PC-3 (cell line): Measurements from ENCODE around the gene DHH. TPM values are rescaled to one million over a fixed set of nuclear protein-coding genes. Genes with fewer than 3 reads are reported as not detected.

Experiments used
- ATAC-seq: fragments of 200-7000 bp; cut with Tn5 transposase; 2 replicates; pipeline ENCODE4 v1.9.1; 2020; ENCODE audit warnings: mild to moderate bottlenecking, moderate library complexity
- BruUV-seq: library from RNA; stranded (reverse); fragments of 400-500 nt; replicated peaks from 2 replicates; lab custom pipeline; 2021; lab: Mats Ljungman, UMichigan
- CTCF ChIA-PET: fragments of 300-600 bp; sonication (Branson Sonifier 250); formaldehyde crosslinking; loops from one replicate; lab custom pipeline; 2022; ENCODE audit warnings: antibody characterized with exemption; lab: Charles Lee
- POLR2A ChIA-PET: fragments of 300-600 bp; sonication (Branson Sonifier 250); formaldehyde crosslinking; loops from one replicate; lab custom pipeline; 2022; ENCODE audit warnings: antibody characterized with exemption; ENCODE audit not compliant: unreplicated experiment; lab: Charles Lee
- DNase-seq: peaks from one replicate; pipeline ENCODE4 v3.0.0-alpha.2; 2015
- H2AFZ ChIP-seq: fragments of 300-600 bp; sonication (generic); 2 replicates; pipeline ENCODE4 v1.6.0; 2016; ENCODE audit warnings: antibody characterized with exemption, low read length
- H3F3A ChIP-seq: fragments of 300-600 bp; sonication (generic); one replicate; pipeline ENCODE4 v1.6.0; 2017; ENCODE audit warnings: antibody characterized with exemption, low read length, control low read depth, mild to moderate bottlenecking; ENCODE audit not compliant: unreplicated experiment
- H3K27ac ChIP-seq: fragments of 300-600 bp; sonication (generic); 2 replicates; pipeline ENCODE4 v1.5.1; 2016; ENCODE audit warnings: mild to moderate bottlenecking, low read length
- H3K27me3 ChIP-seq: fragments of 300-600 bp; sonication (generic); 2 replicates; pipeline ENCODE4 v1.6.1; 2016; ENCODE audit warnings: low read length, mixed read lengths
- H3K36me3 ChIP-seq: fragments of 300-600 bp; sonication (generic); 2 replicates; pipeline ENCODE4 v1.6.1; 2016; ENCODE audit warnings: low read depth, mixed run types, low read length, mixed read lengths
- H3K4me1 ChIP-seq: fragments of 300-600 bp; sonication (generic); 2 replicates; pipeline ENCODE4 v1.5.1; 2016; ENCODE audit warnings: low read length; ENCODE audit not compliant: insufficient read depth
- H3K4me2 ChIP-seq: fragments of 300-600 bp; sonication (generic); 2 replicates; pipeline ENCODE4 v1.6.0; 2016; ENCODE audit warnings: low read length
- H3K4me3 ChIP-seq: fragments of 300-600 bp; sonication (generic); 2 replicates; pipeline ENCODE4 v1.5.1; 2016; ENCODE audit warnings: mild to moderate bottlenecking, low read length, mixed read lengths
- H3K79me2 ChIP-seq: fragments of 300-600 bp; sonication (generic); 2 replicates; pipeline ENCODE4 v1.6.1; 2017; ENCODE audit warnings: low read length, mixed read lengths
- H3K9ac ChIP-seq: fragments of 300-600 bp; sonication (generic); 2 replicates; pipeline ENCODE4 v1.6.0; 2016; ENCODE audit warnings: mild to moderate bottlenecking, low read length
- H3K9me2 ChIP-seq: fragments of 300-600 bp; sonication (generic); replicated peaks from 2 replicates; pipeline ENCODE4 v1.6.1; 2016; ENCODE audit warnings: mixed run types, low read length, mixed read lengths
- H3K9me3 ChIP-seq: fragments of 300-600 bp; sonication (generic); 2 replicates; pipeline ENCODE4 v1.6.1; 2016; ENCODE audit warnings: low read length, mixed read lengths
- H4K20me1 ChIP-seq: fragments of 300-600 bp; sonication (generic); 2 replicates; pipeline ENCODE4 v1.6.1; 2016; ENCODE audit warnings: low read length, mixed read lengths
- CTCF ChIP-seq: fragments of 300-600 bp; sonication (generic); conservative IDR thresholded peaks from 2 replicates; pipeline ENCODE4 v1.5.1; 2017; ENCODE audit warnings: antibody characterized with exemption, low read depth, mild to moderate bottlenecking, low read length
- EZH2 ChIP-seq: fragments of 300-600 bp; sonication (generic); IDR thresholded peaks from one replicate; pipeline ENCODE4 v1.6.1; 2017; ENCODE audit warnings: antibody characterized with exemption, mild to moderate bottlenecking, low read length; ENCODE audit not compliant: unreplicated experiment
- EZH2phosphoT487 ChIP-seq: fragments of 300-600 bp; sonication (generic); IDR thresholded peaks from 2 replicates; pipeline ENCODE4 v1.6.1; 2018; ENCODE audit warnings: mild to moderate bottlenecking, antibody characterized with exemption, low read length, borderline replicate concordance
- intact Hi-C: fragments of 100-400 bp; cut with micrococcal nuclease; formaldehyde crosslinking; loops from 2 replicates; pipeline ENCODE4 v1.9.0; 2023
- total RNA-seq: library from RNA; depleted of rRNA; stranded (reverse); fragments of >200 nt; gene quantifications from 2 replicates; pipeline ENCODE4 v1.2.3, GENCODE V29; 2014

Gene DHH
- total RNA-seq, 1 experiment from 2014 or later, result 0.04 TPM

- Histone ChIP-seq H3K4me3 (no peak overlapping the region), H3K27me3 (no peaks in the 10 kb centered on the region), H3K36me3 (peaks cover 21% of the 10 kb centered on the region), H3F3A (peaks cover 4% of the 10 kb centered on the region), H3K27ac (no peak overlapping the region), H3K9me2 (no peaks in the 10 kb centered on the region), H3K9me3 (no peaks in the 10 kb centered on the region), H3K4me1 (peaks cover 31% of the 10 kb centered on the region), H2AFZ (no peak overlapping the region), H3K4me2 (peak overlapping the region; percentile 97; the same call in 1 of the 2 replicates), H3K79me2 (peaks cover 50% of the 10 kb centered on the region), H4K20me1 (peaks cover 15% of the 10 kb centered on the region), H3K9ac (no peak overlapping the region)
- ATAC-seq (no peak), DNase-seq (no peak)
- ChIA-PET CTCF (no interaction called here), POLR2A (no interaction called here)
- intact Hi-C loops, result no loop called here
- BruUV-seq, result no TSS peak
- TF ChIP-seq EZH2phosphoT487 (no peak), EZH2 (no peak), CTCF (no peak)
Measured at GRCh38 chr12:49133590-49133989, 39.0 kb upstream of the DHH start.

DNA sequence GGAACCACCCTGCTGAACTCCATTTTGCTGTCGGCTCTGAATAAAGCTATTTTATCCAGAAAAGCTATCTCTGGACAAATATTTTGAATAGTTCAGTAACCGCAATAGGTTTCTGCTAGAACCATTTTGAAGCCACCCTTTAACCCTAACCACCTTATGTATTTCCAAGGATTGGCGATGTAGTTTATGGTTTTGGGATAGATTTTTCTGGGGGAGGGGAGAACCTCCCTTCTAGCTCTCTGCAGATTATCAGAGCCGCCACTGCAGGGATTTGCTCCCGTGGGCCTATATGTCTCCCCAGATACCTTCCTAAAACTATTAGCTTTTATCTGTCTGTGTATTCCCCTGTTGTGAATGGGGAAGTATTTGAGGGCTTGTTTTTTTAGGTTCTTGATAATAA lies 38.4 kb upstream of the DHH start:
- Histone ChIP-seq H3K9me2 (no peaks in the 10 kb centered on the region), H3K9me3 (no peaks in the 10 kb centered on the region), H3K9ac (peak overlapping the region; percentile 23; the same call in 1 of the 2 replicates), H3K4me3 (peak overlapping the region; percentile 84), H3K4me1 (peaks cover 31% of the 10 kb centered on the region), H3K27ac (no peak overlapping the region), H4K20me1 (peaks cover 15% of the 10 kb centered on the region), H3K36me3 (peaks cover 22% of the 10 kb centered on the region), H3K27me3 (no peaks in the 10 kb centered on the region), H3K4me2 (peak overlapping the region; percentile 97), H3F3A (peaks cover 4% of the 10 kb centered on the region), H3K79me2 (peaks cover 50% of the 10 kb centered on the region), H2AFZ (peak overlapping the region; percentile 95; the same call in 1 of the 2 replicates)
- no peak for DNase-seq
- no peak for ATAC-seq
- BruUV-seq, result no TSS peak
- POLR2A ChIA-PET, result no interaction called here
- TF ChIP-seq EZH2 (no peak), CTCF (no peak), EZH2phosphoT487 (no peak)
- intact Hi-C loops, result no loop called here
- CTCF ChIA-PET, result interaction anchor here (1.0 kb wide), 1 partner anchor 102 kb away, joined by 3 read pairs; no protein-coding TSS in a partner anchor

DNA sequence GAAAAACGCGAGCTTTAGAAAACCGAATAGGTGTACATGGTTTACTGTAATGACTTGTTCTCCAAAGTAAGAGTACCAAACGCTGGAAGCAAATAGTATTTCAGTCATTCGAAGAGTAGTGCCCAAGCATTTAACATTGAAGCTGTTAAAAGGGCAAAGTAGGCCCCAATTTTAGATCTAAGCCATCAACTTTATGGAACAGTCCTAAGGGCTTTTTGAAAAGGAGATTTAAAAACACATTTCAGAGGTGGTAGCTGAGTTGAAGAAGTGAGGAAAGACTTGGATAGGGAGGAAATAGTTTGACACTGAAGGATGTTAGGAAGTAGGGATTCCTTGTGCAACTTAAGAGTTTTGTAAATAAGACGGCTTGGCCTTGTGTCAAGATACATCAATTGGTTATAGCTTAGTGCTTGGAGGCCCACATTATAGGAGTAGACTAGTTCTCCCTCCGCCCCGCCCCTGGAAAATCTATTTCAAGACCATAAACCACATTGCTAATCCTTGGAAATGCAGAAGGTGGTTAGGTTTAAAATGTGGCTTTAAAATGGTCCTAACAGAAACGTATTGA lies 37.4 kb upstream of the DHH start:
- H3K9ac ChIP-seq, result peak overlapping the region; percentile 100
- ChIA-PET CTCF (interaction anchor here (0.6 to 1.0 kb wide), 4 partner anchors 21 to 128 kb away, joined by 3 to 7 read pairs (median 3); partner anchors contain the start of gene LMBR1L), POLR2A (interaction anchor here (0.9 kb wide), 1 partner anchor 113 kb away, joined by 6 read pairs; no protein-coding TSS in a partner anchor)
- H3K9me3 ChIP-seq, result no peaks in the 10 kb centered on the region
- peak overlapping the region; percentile 97 for H3K4me2 ChIP-seq
- H3K27me3 ChIP-seq, result no peaks in the 10 kb centered on the region
- peaks cover 29% of the 10 kb centered on the region for H3K36me3 ChIP-seq
- H3K79me2 ChIP-seq, result peaks cover 50% of the 10 kb centered on the region
- H3K4me1 ChIP-seq, result peaks cover 31% of the 10 kb centered on the region
- H2AFZ ChIP-seq, result peak overlapping the region; percentile 95
- no peak for ATAC-seq
- TSS peak; percentile 78 for BruUV-seq
- H4K20me1 ChIP-seq, result peaks cover 15% of the 10 kb centered on the region
- peaks cover 13% of the 10 kb centered on the region for H3F3A ChIP-seq
- peak overlapping the region; percentile 37 for H3K27ac ChIP-seq
- peak overlapping the region; percentile 84 for H3K4me3 ChIP-seq
- TF ChIP-seq EZH2 (no peak), CTCF (no peak), EZH2phosphoT487 (no peak)
- intact Hi-C loops, result loop anchor here (2.0 kb wide), 2 partner anchors 57 to 103 kb away; partner anchors contain the start of gene TUBA1A
- DNase-seq, result peak; percentile 49
- no peaks in the 10 kb centered on the region for H3K9me2 ChIP-seq
